Measurements from ENCODE around the gene APOL2.
"Not testable (repeated sequence)": the region's sequence is repeated elsewhere in the genome, so short reads cannot be mapped to it uniquely, and the experiment has no call there.

Gene APOL2

GRCh38 chr22:36239401-36240171 lies at the start of gene APOL2:
Gene APOL2 (minus strand): TSS chr22:36239527. CDS start chr22:36233162, 6,365 bp downstream.
- DNase-seq = peak; percentile 71 to 82

GRCh38 chr22:36288571-36289405 lies 49.5 kb upstream of the APOL2 start:
- no peak for DNase-seq

GRCh38 chr22:36287881-36288515 lies 48.7 kb upstream of the APOL2 start:
- no peak for DNase-seq

GRCh38 chr22:36286096-36286957 lies 47.0 kb upstream of the APOL2 start:
- DNase-seq = peak; percentile 52 to 54

- DNase-seq = no peak
These were observed 46.2 kb upstream of the APOL2 start for GRCh38 chr22:36285545-36285944.

- DNase-seq = no peak
These were observed 45.7 kb upstream of the APOL2 start for GRCh38 chr22:36285017-36285416.

- no peak for DNase-seq
These were observed 44.8 kb upstream of the APOL2 start for GRCh38 chr22:36284171-36284571.

- DNase-seq = no peak
These were observed 43.1 kb upstream of the APOL2 start for GRCh38 chr22:36282328-36282831.

GRCh38 chr22:36281781-36282327 lies 42.5 kb upstream of the APOL2 start:
- DNase-seq = no peak

GRCh38 chr22:36280379-36280778 lies 41.1 kb upstream of the APOL2 start:
- no peak for DNase-seq

GRCh38 chr22:36279219-36279666 lies 39.9 kb upstream of the APOL2 start:
- DNase-seq = no peak

- peak; percentile 34 to 48 for DNase-seq
These were observed 38.4 kb upstream of the APOL2 start for GRCh38 chr22:36277482-36278291.

GRCh38 chr22:36274531-36274930 lies 35.2 kb upstream of the APOL2 start:
- DNase-seq = no peak

- DNase-seq = not testable (repeated sequence)
These were observed 32.6 kb upstream of the APOL2 start for GRCh38 chr22:36271951-36272350.

- DNase-seq = not testable (repeated sequence)
These were observed 31.9 kb upstream of the APOL2 start for GRCh38 chr22:36271231-36271630.

- no peak for DNase-seq
These were observed 28.7 kb upstream of the APOL2 start for GRCh38 chr22:36267896-36268485.

GRCh38 chr22:36267058-36267457 lies 27.7 kb upstream of the APOL2 start:
- DNase-seq = no peak

GRCh38 chr22:36263886-36264664 lies 24.7 kb upstream of the APOL2 start:
- DNase-seq = not testable (repeated sequence)

GRCh38 chr22:36263216-36263673 lies 23.9 kb upstream of the APOL2 start:
- DNase-seq = not testable (repeated sequence)

All from hippocampal formation (tissue), 2 donors.